ENCODE data around the gene SHFL.

SHFL gene

GRCh38 chr19:10070730-10071446, 15.2 kb upstream of the SHFL start:
- no peak overlapping the region for H2AFZ ChIP-seq (ENCODE audit: low read depth, low read length)
- no peaks in the 10 kb centered on the region for H3K36me3 ChIP-seq (ENCODE audit: insufficient read depth, low read length)
- no peak overlapping the region for H3K4me3 ChIP-seq (ENCODE audit: low read length)
- H3K9me3 ChIP-seq (ENCODE audit: low read length) = no peaks in the 10 kb centered on the region
- peaks cover 3% of the 10 kb centered on the region for H3K27me3 ChIP-seq (ENCODE audit: insufficient read depth, low read length)
- no peaks in the 10 kb centered on the region for H3K4me1 ChIP-seq (ENCODE audit: insufficient read depth, low read length)

GRCh38 chr19:10074153-10074552, 12.0 kb upstream of the SHFL start:
- Histone ChIP-seq H2AFZ (ENCODE audit: low read depth, low read length) (no peak overlapping the region), H3K27me3 (ENCODE audit: insufficient read depth, low read length) (peaks cover 12% of the 10 kb centered on the region), H3K4me3 (ENCODE audit: low read length) (no peak overlapping the region), H3K4me1 (ENCODE audit: insufficient read depth, low read length) (no peaks in the 10 kb centered on the region), H3K9me3 (ENCODE audit: low read length) (no peaks in the 10 kb centered on the region), H3K36me3 (ENCODE audit: insufficient read depth, low read length) (no peaks in the 10 kb centered on the region)

GRCh38 chr19:10076535-10076934, 9.6 kb upstream of the SHFL start:
- Histone ChIP-seq H3K9me3 (ENCODE audit: low read length) (no peaks in the 10 kb centered on the region), H3K4me1 (ENCODE audit: insufficient read depth, low read length) (no peaks in the 10 kb centered on the region), H3K27me3 (ENCODE audit: insufficient read depth, low read length) (peaks cover 10% of the 10 kb centered on the region), H3K4me3 (ENCODE audit: low read length) (no peak overlapping the region), H2AFZ (ENCODE audit: low read depth, low read length) (no peak overlapping the region), H3K36me3 (ENCODE audit: insufficient read depth, low read length) (no peaks in the 10 kb centered on the region)

- Histone ChIP-seq H3K4me3 (ENCODE audit: low read length) (no peak overlapping the region), H2AFZ (ENCODE audit: low read depth, low read length) (no peak overlapping the region), H3K9me3 (ENCODE audit: low read length) (no peaks in the 10 kb centered on the region), H3K4me1 (ENCODE audit: insufficient read depth, low read length) (no peaks in the 10 kb centered on the region), H3K27me3 (ENCODE audit: insufficient read depth, low read length) (peaks cover 10% of the 10 kb centered on the region), H3K36me3 (ENCODE audit: insufficient read depth, low read length) (no peaks in the 10 kb centered on the region)
Measured at GRCh38 chr19:10078329-10078728, 7.8 kb upstream of the SHFL start.

GRCh38 chr19:10079031-10079453, 7.1 kb upstream of the SHFL start:
- H2AFZ ChIP-seq (ENCODE audit: low read depth, low read length) = no peak overlapping the region

GRCh38 chr19:10083911-10084310, 2.2 kb upstream of the SHFL start:
- Histone ChIP-seq H3K4me3 (ENCODE audit: low read length) (no peak overlapping the region), H3K36me3 (ENCODE audit: insufficient read depth, low read length) (no peaks in the 10 kb centered on the region), H3K9me3 (ENCODE audit: low read length) (no peaks in the 10 kb centered on the region), H3K27me3 (ENCODE audit: insufficient read depth, low read length) (peaks cover 11% of the 10 kb centered on the region), H3K4me1 (ENCODE audit: insufficient read depth, low read length) (no peaks in the 10 kb centered on the region), H2AFZ (ENCODE audit: low read depth, low read length) (no peak overlapping the region)

More at GRCh38 chr19:10079031-10079453, 7.1 kb upstream of the SHFL start:
- peaks cover 10% of the 10 kb centered on the region for H3K27me3 ChIP-seq (ENCODE audit: insufficient read depth, low read length)
- H3K4me3 ChIP-seq (ENCODE audit: low read length) = no peak overlapping the region
- no peaks in the 10 kb centered on the region for H3K36me3 ChIP-seq (ENCODE audit: insufficient read depth, low read length)
- no peaks in the 10 kb centered on the region for H3K9me3 ChIP-seq (ENCODE audit: low read length)
- H3K4me1 ChIP-seq (ENCODE audit: insufficient read depth, low read length) = no peaks in the 10 kb centered on the region

- no peaks in the 10 kb centered on the region for H3K36me3 ChIP-seq (ENCODE audit: insufficient read depth, low read length)
- no peak overlapping the region for H2AFZ ChIP-seq (ENCODE audit: low read depth, low read length)
- H3K9me3 ChIP-seq (ENCODE audit: low read length) = peaks cover 2% of the 10 kb centered on the region
- no peaks in the 10 kb centered on the region for H3K4me1 ChIP-seq (ENCODE audit: insufficient read depth, low read length)
- H3K4me3 ChIP-seq (ENCODE audit: low read length) = no peak overlapping the region
- H3K27me3 ChIP-seq (ENCODE audit: insufficient read depth, low read length) = peaks cover 8% of the 10 kb centered on the region
Measured at GRCh38 chr19:10084803-10085202, 1.3 kb upstream of the SHFL start.

- Histone ChIP-seq H2AFZ (ENCODE audit: low read depth, low read length) (peak overlapping the region; percentile 44), H3K36me3 (ENCODE audit: insufficient read depth, low read length) (no peaks in the 10 kb centered on the region), H3K27me3 (ENCODE audit: insufficient read depth, low read length) (peaks cover 8% of the 10 kb centered on the region), H3K4me3 (ENCODE audit: low read length) (peak overlapping the region; percentile 52), H3K9me3 (ENCODE audit: low read length) (peaks cover 6% of the 10 kb centered on the region), H3K4me1 (ENCODE audit: insufficient read depth, low read length) (no peaks in the 10 kb centered on the region)
Measured at GRCh38 chr19:10086591-10087192, 575 bp downstream of the SHFL start.

- H3K36me3 ChIP-seq (ENCODE audit: insufficient read depth, low read length) = no peaks in the 10 kb centered on the region
- H3K4me1 ChIP-seq (ENCODE audit: insufficient read depth, low read length) = no peaks in the 10 kb centered on the region
- H2AFZ ChIP-seq (ENCODE audit: low read depth, low read length) = no peak overlapping the region
- H3K4me3 ChIP-seq (ENCODE audit: low read length) = no peak overlapping the region
- H3K9me3 ChIP-seq (ENCODE audit: low read length) = peaks cover 6% of the 10 kb centered on the region
- peaks cover 8% of the 10 kb centered on the region for H3K27me3 ChIP-seq (ENCODE audit: insufficient read depth, low read length)
Measured at GRCh38 chr19:10087296-10088061, 1.4 kb downstream of the SHFL start.

- peaks cover 8% of the 10 kb centered on the region for H3K27me3 ChIP-seq (ENCODE audit: insufficient read depth, low read length)
- no peak overlapping the region for H3K4me3 ChIP-seq (ENCODE audit: low read length)
- peaks cover 6% of the 10 kb centered on the region for H3K9me3 ChIP-seq (ENCODE audit: low read length)
- H3K36me3 ChIP-seq (ENCODE audit: insufficient read depth, low read length) = no peaks in the 10 kb centered on the region
- no peaks in the 10 kb centered on the region for H3K4me1 ChIP-seq (ENCODE audit: insufficient read depth, low read length)
- no peak overlapping the region for H2AFZ ChIP-seq (ENCODE audit: low read depth, low read length)
Measured at GRCh38 chr19:10088949-10089554, 2.9 kb downstream of the SHFL start.

GRCh38 chr19:10089801-10090375, 3.8 kb downstream of the SHFL start:
- H3K27me3 ChIP-seq (ENCODE audit: insufficient read depth, low read length) = peaks cover 8% of the 10 kb centered on the region
- no peak overlapping the region for H3K4me3 ChIP-seq (ENCODE audit: low read length)
- no peaks in the 10 kb centered on the region for H3K4me1 ChIP-seq (ENCODE audit: insufficient read depth, low read length)
- no peaks in the 10 kb centered on the region for H3K36me3 ChIP-seq (ENCODE audit: insufficient read depth, low read length)
- H2AFZ ChIP-seq (ENCODE audit: low read depth, low read length) = no peak overlapping the region
- H3K9me3 ChIP-seq (ENCODE audit: low read length) = peaks cover 6% of the 10 kb centered on the region

- Histone ChIP-seq H3K4me3 (ENCODE audit: low read length) (no peak overlapping the region), H3K9me3 (ENCODE audit: low read length) (peaks cover 9% of the 10 kb centered on the region), H3K36me3 (ENCODE audit: insufficient read depth, low read length) (no peaks in the 10 kb centered on the region), H3K4me1 (ENCODE audit: insufficient read depth, low read length) (peaks cover under 1% of the 10 kb centered on the region), H2AFZ (ENCODE audit: low read depth, low read length) (no peak overlapping the region), H3K27me3 (ENCODE audit: insufficient read depth, low read length) (no peaks in the 10 kb centered on the region)
Measured at GRCh38 chr19:10091370-10091687, 5.2 kb downstream of the SHFL start.

Measured in neuron (in vitro differentiated cells).